ENCODE measurements around the gene MTUS2. TPM values are rescaled to one million over a fixed set of nuclear protein-coding genes. Genes with fewer than 3 reads are reported as not detected.

Gene MTUS2
- total and polyA plus RNA-seq, 2 experiments from 2014 or later: 0.27 to 0.38 TPM

DNA sequence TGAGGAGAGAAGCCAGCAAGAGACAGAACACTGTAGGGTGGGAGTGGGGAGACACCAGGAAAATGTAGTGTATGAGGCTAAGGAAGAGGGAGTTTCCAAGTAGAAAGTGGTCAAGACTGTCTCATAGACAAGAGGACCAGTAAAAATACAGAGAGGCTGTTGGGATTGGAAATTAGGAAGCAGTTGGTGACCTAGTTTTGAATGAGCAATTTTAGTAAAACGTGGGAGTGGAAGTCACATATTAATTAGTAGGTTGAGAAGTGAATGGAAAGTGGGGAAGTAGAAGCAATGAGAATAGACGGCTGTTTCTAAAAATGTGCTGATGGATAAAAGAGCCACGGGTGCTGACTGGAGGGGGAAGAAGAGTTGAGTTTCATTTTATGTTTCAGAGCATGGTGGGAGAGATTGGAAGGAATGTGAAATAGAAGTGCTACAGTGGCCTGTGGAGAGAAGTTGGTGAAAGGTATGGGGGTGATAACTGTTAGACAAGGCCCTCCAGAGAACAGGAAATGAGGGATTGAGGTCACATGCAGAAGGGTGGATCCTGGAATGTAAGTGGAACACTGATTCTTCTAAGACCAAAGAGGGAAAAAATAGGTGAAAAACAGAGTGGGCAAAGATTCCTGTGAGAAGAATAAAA is 247.3 kb downstream of the MTUS2 start (continued):
- TF ChIP-seq, protein P1, sequence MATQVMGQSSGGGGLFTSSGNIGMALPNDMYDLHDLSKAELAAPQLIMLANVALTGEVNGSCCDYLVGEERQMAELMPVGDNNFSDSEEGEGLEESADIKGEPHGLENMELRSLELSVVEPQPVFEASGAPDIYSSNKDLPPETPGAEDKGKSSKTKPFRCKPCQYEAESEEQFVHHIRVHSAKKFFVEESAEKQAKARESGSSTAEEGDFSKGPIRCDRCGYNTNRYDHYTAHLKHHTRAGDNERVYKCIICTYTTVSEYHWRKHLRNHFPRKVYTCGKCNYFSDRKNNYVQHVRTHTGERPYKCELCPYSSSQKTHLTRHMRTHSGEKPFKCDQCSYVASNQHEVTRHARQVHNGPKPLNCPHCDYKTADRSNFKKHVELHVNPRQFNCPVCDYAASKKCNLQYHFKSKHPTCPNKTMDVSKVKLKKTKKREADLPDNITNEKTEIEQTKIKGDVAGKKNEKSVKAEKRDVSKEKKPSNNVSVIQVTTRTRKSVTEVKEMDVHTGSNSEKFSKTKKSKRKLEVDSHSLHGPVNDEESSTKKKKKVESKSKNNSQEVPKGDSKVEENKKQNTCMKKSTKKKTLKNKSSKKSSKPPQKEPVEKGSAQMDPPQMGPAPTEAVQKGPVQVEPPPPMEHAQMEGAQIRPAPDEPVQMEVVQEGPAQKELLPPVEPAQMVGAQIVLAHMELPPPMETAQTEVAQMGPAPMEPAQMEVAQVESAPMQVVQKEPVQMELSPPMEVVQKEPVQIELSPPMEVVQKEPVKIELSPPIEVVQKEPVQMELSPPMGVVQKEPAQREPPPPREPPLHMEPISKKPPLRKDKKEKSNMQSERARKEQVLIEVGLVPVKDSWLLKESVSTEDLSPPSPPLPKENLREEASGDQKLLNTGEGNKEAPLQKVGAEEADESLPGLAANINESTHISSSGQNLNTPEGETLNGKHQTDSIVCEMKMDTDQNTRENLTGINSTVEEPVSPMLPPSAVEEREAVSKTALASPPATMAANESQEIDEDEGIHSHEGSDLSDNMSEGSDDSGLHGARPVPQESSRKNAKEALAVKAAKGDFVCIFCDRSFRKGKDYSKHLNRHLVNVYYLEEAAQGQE (IDR thresholded peaks at IDR 0.05; ENCODE audit: unreplicated experiment): no peak
- no peak for TF ChIP-seq NANOG (IDR thresholded peaks at IDR 0.05; ENCODE audit: borderline replicate concordance)
- no peak for TF ChIP-seq EZH2phosphoT487 (IDR thresholded peaks at IDR 0.05; ENCODE audit: unreplicated experiment)
- no peak for TF ChIP-seq JUNB (IDR thresholded peaks at IDR 0.05; ENCODE audit: unreplicated experiment)
- TF ChIP-seq EZH2 (IDR thresholded peaks at IDR 0.05; ENCODE audit: low read depth, unreplicated experiment): no peak
- TF ChIP-seq ZNF114 (CRISPR knock-in tag; IDR thresholded peaks at IDR 0.05): no peak
- TF ChIP-seq CREB1 (CRISPR knock-in tag; IDR thresholded peaks at IDR 0.05; ENCODE audit: low read depth): no peak
- TF ChIP-seq, protein P2, sequence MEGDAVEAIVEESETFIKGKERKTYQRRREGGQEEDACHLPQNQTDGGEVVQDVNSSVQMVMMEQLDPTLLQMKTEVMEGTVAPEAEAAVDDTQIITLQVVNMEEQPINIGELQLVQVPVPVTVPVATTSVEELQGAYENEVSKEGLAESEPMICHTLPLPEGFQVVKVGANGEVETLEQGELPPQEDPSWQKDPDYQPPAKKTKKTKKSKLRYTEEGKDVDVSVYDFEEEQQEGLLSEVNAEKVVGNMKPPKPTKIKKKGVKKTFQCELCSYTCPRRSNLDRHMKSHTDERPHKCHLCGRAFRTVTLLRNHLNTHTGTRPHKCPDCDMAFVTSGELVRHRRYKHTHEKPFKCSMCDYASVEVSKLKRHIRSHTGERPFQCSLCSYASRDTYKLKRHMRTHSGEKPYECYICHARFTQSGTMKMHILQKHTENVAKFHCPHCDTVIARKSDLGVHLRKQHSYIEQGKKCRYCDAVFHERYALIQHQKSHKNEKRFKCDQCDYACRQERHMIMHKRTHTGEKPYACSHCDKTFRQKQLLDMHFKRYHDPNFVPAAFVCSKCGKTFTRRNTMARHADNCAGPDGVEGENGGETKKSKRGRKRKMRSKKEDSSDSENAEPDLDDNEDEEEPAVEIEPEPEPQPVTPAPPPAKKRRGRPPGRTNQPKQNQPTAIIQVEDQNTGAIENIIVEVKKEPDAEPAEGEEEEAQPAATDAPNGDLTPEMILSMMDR (conservative IDR thresholded peaks at IDR 0.05; ENCODE audit: low read depth in 2 of 2): no peak
- TF ChIP-seq STAT1 (IDR thresholded peaks at IDR 0.05; ENCODE audit: unreplicated experiment): no peak
- no peak for TF ChIP-seq POLR2AphosphoS5 (IDR thresholded peaks at IDR 0.05; ENCODE audit: low read depth)

DNA sequence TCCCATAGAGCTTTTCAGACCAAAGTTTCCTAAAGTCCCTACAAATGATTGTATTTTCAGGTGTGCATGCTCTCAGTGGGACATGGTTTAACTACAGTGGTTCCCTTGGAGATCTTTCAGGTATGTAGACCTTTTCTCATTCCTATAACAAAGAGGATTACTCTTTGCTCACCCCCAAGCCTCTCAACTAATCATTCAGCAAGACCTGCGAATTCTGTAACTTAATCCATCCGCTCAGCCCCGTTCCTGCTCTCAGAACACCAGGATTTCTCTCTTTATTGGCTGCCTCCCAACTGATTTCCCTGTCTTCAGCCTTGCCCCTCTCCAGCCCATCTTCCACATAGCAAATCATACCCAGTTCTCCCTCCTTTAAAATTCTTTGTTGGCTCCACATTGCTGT is 253.6 kb downstream of the MTUS2 start:
- Histone ChIP-seq H3K4me1 (ENCODE audit: insufficient read depth) (peaks cover 13% of the 10 kb centered on the region; the same call in 1 of the 2 replicates), H3K4me3 (no peak overlapping the region), H3K79me2 (replicated peaks; ENCODE audit: insufficient read depth) (no peaks in the 10 kb centered on the region)
- TF ChIP-seq CREB1 (CRISPR knock-in tag; IDR thresholded peaks at IDR 0.05; ENCODE audit: low read depth) (no peak), NANOG (IDR thresholded peaks at IDR 0.05; ENCODE audit: borderline replicate concordance) (no peak)
- TF ChIP-seq, protein P1 (IDR thresholded peaks at IDR 0.05; ENCODE audit: unreplicated experiment): no peak

More for the DNA sequence above, 253.6 kb downstream of the MTUS2 start:
- Histone ChIP-seq H3K27me3 (ENCODE audit: insufficient read depth) (no peaks in the 10 kb centered on the region), H3K9me2 (ENCODE audit: insufficient read depth) (no peaks in the 10 kb centered on the region), H3K36me3 (ENCODE audit: insufficient read depth) (no peaks in the 10 kb centered on the region), H4K20me1 (replicated peaks; ENCODE audit: insufficient read depth) (no peaks in the 10 kb centered on the region), H2AFZ (peak overlapping the region; percentile 39), H3K4me2 (no peak overlapping the region), H3K27ac (ENCODE audit: low read depth) (no peak overlapping the region), H3F3A (replicated peaks; ENCODE audit: low read depth) (no peaks in the 10 kb centered on the region)
- peak overlapping the region; percentile 29 for H3K27ac Mint-ChIP-seq
- H3K9me3 Mint-ChIP-seq: no peaks in the 10 kb centered on the region
- H3K27me3 Mint-ChIP-seq (ENCODE audit: insufficient read depth, low read depth, poor library complexity): peaks cover 3% of the 10 kb centered on the region
- DNase-seq (ENCODE audit: low spot score) (peak; percentile 42), ATAC-seq (peak; percentile 94)
- peaks cover 47% of the 10 kb centered on the region for H3K4me1 Mint-ChIP-seq
- no peaks in the 10 kb centered on the region for H3K36me3 Mint-ChIP-seq (ENCODE audit: low read depth)
- H3K4me3 Mint-ChIP-seq: no peak overlapping the region; the same call in 2 of the 3 replicates
